ENCODE measurements around the gene MTNR1A. TPM values are rescaled to one million over a fixed set of nuclear protein-coding genes. Genes with fewer than 3 reads are reported as not detected.

The MTNR1A gene
- total and polyA plus RNA-seq, 2 of the 4 experiments (the other 2 are of a cell fraction): not detected

DNA sequence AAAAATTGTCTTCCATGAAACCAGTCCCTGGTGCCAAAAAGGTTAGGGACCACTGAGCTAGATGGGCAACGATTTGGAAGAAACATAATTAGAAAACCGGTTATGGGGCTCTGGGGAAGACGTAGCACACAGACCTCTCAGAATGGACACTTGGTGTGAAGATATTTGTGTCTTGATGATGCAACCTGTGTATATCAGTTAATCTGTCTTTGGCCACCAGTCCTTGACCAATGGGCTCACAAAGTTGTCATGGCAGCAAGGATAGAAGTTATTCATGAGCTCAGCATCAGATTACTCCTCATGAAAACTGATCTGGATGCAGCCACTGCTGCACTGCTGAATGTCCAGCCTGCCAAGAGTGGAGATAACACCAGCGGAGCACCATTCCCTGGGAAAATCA, 13.6 kb downstream of the MTNR1A start:
- no peak overlapping the region for H2BK5ac ChIP-seq (ENCODE audit: low read depth, low read length, poor library complexity, severe bottlenecking)
- no peak overlapping the region for H2AK9ac ChIP-seq (replicated peaks; ENCODE audit: low read depth, low read length, poor library complexity)
- no peaks in the 10 kb centered on the region for H3K9me1 ChIP-seq (ENCODE audit: insufficient read depth, low read length)
- H4K20me1 ChIP-seq (ENCODE audit: insufficient read depth, low read length): no peaks in the 10 kb centered on the region
- no peak overlapping the region for H2BK120ac ChIP-seq (ENCODE audit: low read depth, low read length)
- no peak overlapping the region for H3K27ac ChIP-seq (ENCODE audit: insufficient read depth, low read length)
- no peaks in the 10 kb centered on the region for H3K4me1 ChIP-seq (ENCODE audit: control insufficient read depth, insufficient read depth, low read length)
- no peaks in the 10 kb centered on the region for H3K79me1 ChIP-seq (ENCODE audit: low read depth in 1 of 2, low read length in 2 of 2)
- no peak overlapping the region for H3K56ac ChIP-seq (ENCODE audit: extremely low read depth, insufficient read depth, low read length)
- no peak overlapping the region for H3K18ac ChIP-seq (ENCODE audit: low read depth, low read length)
- no peak overlapping the region for H3K4me3 ChIP-seq (ENCODE audit: insufficient read depth, low read depth, low read length)
- TF ChIP-seq, protein P1, sequence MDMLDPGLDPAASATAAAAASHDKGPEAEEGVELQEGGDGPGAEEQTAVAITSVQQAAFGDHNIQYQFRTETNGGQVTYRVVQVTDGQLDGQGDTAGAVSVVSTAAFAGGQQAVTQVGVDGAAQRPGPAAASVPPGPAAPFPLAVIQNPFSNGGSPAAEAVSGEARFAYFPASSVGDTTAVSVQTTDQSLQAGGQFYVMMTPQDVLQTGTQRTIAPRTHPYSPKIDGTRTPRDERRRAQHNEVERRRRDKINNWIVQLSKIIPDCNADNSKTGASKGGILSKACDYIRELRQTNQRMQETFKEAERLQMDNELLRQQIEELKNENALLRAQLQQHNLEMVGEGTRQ (IDR thresholded peaks at IDR 0.05; ENCODE audit: low read depth, low read length): no peak
- TF ChIP-seq CEBPB (IDR thresholded peaks at IDR 0.05; ENCODE audit: low read depth, low read length): 0 out of 2 replicates have a peak, but pooled peaks have one; percentile 8
- WGBS, 2 experiments (ENCODE audit: extremely low coverage in 2 of 2, insufficient read length in 1 of 2): 62% methylated on average over 3 of the region's 4 CpGs; no CpG with 5 or more reads in 1 of the 2 experiments
- ATAC-seq (ENCODE audit: low read depth) (no peak), DNase-seq (no peak)
- dilution Hi-C loops (cut with HindIII; ENCODE audit: low sequenced_read_pairs, unreplicated experiment) (no loop called here), intact Hi-C loops (cut with micrococcal nuclease) (no loop called here), in situ Hi-C loops (cut with MboI; ENCODE audit: low sequenced_read_pairs) (no loop called here)
- H2BK15ac ChIP-seq (ENCODE audit: low read depth, low read length): no peak overlapping the region
- H2BK20ac ChIP-seq (ENCODE audit: low read depth, low read length): no peak overlapping the region
- no peak overlapping the region for H2AK5ac ChIP-seq (ENCODE audit: low read depth, low read length)
- no peak overlapping the region for H3K9ac ChIP-seq (ENCODE audit: low read depth, low read length)
- H3K36me3 ChIP-seq (ENCODE audit: control insufficient read depth, insufficient read depth, low read length): no peaks in the 10 kb centered on the region
- H3K14ac ChIP-seq (replicated peaks; ENCODE audit: low read depth, low read length): no peak overlapping the region
- H4K8ac ChIP-seq (ENCODE audit: low read depth in 2 of 2, low read length in 2 of 2): no peak overlapping the region
- ChIA-PET CTCF (no interaction called here), POLR2A (ENCODE audit: unreplicated experiment) (no interaction called here)
- no peak overlapping the region for H3K4ac ChIP-seq (ENCODE audit: low read depth, low read length)
- H3K27me3 ChIP-seq (ENCODE audit: control insufficient read depth, insufficient read depth, low read length): peaks cover 2% of the 10 kb centered on the region
- H3K4me2 ChIP-seq (ENCODE audit: low read depth, low read length): no peak overlapping the region
- no peak overlapping the region for H3K23ac ChIP-seq (ENCODE audit: low read depth, low read length)
- H3K9me3 ChIP-seq (ENCODE audit: control insufficient read depth, insufficient read depth, low read length): no peaks in the 10 kb centered on the region
- no peak overlapping the region for H4K91ac ChIP-seq (ENCODE audit: insufficient read depth, low read depth, low read length)
- H2AFZ ChIP-seq (replicated peaks; ENCODE audit: low read length, poor library complexity): no peak overlapping the region
- BruUV-seq (replicated peaks): no TSS peak
- no peak overlapping the region for H4K5ac ChIP-seq (ENCODE audit: low read depth, low read length)

Data from IMR-90 (cell line).